ENCODE results near the gene TOB1.
"Not testable (repeated sequence)": the region's sequence is repeated elsewhere in the genome, so short reads cannot be mapped to it uniquely, and the experiment has no call there.

TOB1 gene

DNA sequence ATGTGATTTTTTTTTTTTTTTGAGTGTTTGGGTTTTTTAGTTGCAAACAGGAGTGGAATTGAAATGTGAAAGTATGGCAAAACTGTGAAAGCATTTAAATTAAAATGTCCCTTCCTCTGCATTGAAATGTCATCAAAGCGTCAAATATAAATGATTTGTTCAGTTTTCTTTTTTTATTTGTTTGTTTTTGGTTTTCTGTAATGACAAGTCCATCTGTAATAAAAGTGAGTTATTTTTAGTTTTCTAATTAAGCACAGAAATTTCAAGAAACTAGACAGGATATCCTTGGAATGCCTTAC, 1.9 kb upstream of the TOB1 start:
- DNase-seq (ENCODE audit: low read depth), result no peak

- peak; percentile 90 for DNase-seq (ENCODE audit: low read depth)
Observed at GRCh38 chr17:50867363-50868139, 1.4 kb upstream of the TOB1 start.

DNA sequence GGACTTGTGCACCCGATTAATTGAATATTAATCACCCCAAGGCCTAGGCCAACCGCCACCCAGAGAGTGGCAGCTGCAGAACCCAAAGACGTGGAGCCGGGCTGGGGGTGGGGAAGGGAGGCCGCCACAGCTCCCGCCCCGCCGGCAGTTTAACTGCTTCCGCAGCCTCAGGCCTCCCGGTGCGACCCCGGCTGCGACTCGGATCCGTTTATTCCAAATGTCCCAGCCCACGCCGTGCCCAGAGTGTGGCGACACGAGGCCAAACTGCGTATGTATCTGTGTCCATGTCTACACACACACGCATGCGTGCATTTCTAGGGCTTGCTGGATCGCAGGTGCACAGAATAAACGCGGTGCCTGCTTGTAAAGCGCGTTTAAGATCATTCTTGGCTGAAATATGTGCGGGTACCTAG, 802 bp upstream of the TOB1 start:
- peak; percentile 6 for DNase-seq (ENCODE audit: low read depth)

- DNase-seq (ENCODE audit: low read depth), result no peak
Observed at GRCh38 chr17:50865868-50866260, 290 bp downstream of the TOB1 start.

- peak; percentile 4 for DNase-seq (ENCODE audit: low read depth)
Observed at GRCh38 chr17:50865060-50865867, 890 bp downstream of the TOB1 start.

DNA sequence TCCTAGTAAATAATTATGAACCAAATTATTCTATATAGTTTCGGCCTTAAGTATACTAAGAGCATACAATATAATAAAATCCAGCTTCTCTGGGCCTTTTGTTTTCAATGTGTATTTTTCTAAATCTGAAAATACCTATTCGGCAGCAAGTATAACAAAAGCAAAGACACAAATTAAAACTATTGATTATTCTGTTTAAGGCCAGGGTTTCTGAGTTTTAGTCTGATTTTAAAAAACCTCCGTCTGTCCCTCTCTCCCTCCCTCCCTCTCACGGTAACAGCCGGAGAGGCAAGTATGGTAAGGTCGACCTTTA, 1.5 kb downstream of the TOB1 start:
- no peak for DNase-seq (ENCODE audit: low read depth)

- no peak for DNase-seq (ENCODE audit: low read depth)
Observed at GRCh38 chr17:50863931-50864330, 2.2 kb downstream of the TOB1 start.

DNA sequence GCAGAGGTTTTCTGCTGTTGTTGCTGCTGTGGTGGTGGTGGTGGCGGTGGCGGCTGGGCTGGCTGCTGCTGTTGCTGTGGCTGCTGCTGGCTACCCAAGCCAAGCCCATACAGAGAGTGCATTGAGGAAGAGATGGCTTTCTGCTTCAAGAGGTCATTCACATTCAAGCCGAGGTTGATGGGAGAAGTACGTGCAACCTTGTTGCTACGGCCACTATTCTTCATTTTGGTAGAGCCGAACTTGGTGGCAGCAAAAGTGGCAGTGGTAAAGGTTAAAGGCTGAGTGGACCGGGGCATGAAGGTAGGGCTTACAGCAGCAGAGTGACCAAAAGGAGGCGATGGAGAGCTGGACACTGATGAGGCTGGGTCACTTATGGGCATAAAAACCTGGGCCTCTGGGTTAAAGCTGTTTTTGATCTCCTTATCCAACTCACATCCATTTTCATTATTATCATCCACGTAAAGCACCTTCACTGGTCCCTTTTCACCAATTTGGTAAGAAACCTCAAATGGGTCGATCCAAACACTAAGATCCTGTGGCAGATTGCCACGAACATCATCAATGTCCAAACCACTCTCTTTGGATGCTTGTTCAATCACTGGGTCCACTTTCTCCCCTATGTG, 2.8 kb downstream of the TOB1 start:
- peak; percentile 23 for DNase-seq (ENCODE audit: low read depth)

DNA sequence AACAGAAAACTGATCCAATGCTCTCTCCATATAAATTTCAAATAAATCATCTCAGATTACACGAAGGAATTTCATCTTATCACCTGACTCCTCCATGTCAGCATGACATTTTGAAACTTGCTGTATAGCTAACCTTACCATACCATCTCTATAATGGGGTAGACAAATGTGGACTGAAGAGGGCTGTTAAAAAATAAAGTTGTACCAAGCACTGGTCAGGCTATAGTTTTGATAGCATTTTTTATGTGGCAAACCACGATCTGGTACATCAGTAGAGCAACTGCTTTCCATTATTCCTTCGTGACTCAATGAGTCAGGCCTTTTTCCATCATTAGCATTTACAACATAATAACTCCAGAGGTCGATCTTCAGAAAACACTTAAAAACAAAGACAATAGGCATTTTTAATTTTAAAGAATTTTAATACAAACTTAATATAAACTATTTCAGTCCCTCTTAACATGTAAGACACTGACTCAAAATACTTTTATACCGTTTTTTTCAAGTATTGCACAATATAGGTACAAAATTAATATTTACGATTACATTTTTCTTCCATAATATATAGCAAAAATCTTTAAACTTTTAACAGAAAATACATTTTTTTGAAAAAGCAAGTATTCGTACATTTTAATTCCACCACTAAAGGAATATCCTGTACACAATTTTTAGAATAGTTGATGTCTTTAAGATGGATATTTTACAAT, 4.2 kb downstream of the TOB1 start:
- DNase-seq (ENCODE audit: low read depth), result no peak

DNA sequence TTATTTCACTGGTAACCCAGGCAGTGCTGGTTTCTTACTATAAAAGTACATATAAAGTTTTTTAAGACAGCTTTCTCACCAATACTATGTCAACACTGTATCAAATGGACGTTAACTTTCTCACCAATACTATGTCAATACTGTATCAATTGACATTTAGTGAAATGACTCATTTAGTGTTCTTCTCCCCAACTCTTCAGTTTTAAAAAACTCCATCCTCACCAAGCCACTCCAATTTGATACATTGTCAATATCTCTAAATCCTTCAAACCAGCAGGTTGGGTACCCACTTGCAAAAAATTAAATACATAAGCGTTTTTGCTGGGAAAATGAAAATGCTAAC, 4.8 kb downstream of the TOB1 start:
- no peak for DNase-seq (ENCODE audit: low read depth)

DNA sequence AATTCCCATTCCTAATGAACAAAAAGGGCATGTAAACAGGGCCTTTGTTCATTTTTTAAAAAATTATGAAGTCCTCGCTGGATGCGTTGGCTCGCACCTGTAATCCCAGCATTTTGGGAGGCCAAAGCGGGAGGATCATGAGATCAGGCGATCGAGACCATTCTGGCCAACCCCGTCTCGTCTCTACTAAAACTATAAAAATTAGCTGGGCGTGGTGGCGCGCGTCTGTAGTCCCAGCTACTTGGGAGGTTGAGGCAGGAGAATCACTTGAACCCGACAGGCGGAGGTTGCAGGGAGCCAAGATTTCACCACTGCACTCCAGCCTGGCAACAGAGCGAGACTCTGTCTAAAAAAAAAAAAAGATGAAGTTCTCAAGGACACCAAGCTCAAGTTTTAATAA, 6.4 kb downstream of the TOB1 start:
- DNase-seq (ENCODE audit: low read depth), result not testable (repeated sequence)

DNA sequence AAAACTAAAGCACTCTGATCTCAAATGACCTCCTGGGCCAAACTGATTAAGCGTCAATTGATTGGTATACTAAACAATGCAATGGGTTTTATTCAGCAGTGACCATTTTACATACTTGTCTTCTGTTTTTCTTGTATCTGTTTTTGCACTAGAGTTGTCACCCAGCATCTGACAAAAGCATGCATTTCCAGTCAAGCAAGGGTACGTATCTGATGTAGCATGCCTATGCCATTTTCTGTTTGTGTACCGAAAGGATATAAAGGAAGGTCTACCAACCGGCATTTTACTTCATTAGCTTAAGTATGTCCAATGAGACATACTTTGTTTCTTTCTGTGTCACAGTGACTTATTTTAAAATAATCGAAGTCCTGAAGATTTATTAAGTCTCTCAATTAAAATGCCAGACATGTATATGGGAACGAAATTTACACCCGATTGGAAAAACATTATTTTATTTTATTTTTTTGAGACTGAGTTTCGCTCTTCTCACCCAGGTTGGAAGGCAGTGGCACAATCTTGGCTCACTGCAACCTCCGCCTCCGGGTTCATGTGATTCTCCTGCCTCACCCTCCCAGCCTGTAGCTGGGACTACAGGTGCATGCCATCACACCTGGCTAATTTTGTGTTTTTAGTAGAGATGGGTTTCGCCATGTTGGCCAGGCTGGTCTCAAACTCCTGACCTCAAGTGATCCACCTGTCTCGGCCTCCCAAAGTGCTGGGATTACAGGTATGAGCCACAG, 7.5 kb downstream of the TOB1 start:
- no peak for DNase-seq (ENCODE audit: low read depth)

DNA sequence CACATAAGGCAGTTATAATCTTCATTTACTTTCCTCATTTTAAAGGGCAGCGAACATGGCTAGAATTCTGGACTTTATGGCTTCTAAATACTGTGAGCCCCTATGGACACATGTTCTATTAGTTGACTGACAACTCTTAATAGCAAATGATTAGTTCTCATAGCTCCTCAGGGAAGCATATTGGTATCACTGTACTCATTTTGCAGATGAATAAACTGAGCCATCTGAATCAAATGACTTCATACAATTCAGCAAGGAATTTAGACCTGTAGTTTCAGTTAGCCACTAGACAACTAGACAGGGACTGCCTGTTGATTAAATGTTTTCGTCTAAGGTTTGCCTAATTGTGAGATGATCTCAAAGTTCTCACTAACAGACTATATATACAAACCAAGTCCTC, 9.7 kb downstream of the TOB1 start:
- DNase-seq (ENCODE audit: low read depth), result no peak

- DNase-seq (ENCODE audit: low read depth), result no peak
Observed at GRCh38 chr17:50855708-50856330, 10.3 kb downstream of the TOB1 start.

GRCh38 chr17:50853781-50854180, 12.4 kb downstream of the TOB1 start:
- DNase-seq (ENCODE audit: low read depth), result no peak

DNA sequence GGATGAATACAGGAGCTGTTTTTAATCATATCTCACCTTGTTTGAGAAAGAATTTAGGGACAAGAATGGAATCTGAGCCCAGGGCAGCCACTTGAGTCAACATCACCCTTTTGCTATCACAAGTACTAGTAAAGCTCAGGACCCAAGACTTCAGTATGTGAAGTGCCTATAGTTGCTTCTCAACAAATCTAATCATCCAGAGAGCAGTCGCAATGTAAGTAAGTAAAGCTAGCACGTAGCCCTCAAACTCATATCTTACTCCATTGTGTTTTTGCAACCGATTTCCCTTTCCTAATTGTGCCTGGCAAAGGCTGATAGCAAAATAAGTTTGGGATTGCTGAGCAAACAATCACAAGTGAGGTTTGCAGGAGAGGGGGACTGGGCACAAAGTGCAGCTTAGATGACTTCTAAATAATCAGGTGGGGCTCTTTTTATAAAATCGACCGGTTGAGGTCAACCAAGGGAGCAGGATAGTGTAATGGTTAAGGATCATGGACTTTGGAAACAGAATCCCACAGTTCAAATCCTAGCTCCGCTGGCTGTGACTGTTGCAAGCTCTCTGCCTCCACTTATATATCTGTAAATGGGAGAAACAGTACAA, 13.0 kb downstream of the TOB1 start:
- no peak for DNase-seq (ENCODE audit: low read depth)

DNA sequence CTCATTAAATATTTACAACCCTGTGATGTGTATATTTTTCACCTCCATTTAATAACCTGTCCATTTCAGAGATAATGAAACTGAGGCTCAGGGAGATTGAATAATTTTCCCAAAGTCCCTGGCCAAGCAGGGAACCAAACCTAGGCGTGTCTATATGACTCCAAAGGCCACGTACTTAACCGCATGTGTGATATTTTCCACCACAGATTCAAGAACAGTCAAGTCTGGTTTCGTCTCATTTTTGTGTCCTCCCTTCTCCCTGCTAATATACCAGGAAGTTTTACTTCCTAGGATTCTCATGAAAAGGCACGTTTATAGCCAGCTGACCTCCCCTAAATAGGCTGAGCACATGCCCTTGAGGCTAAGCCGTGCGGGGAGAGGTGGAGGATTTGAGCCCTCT, 15.5 kb downstream of the TOB1 start:
- no peak for DNase-seq (ENCODE audit: low read depth)

DNA sequence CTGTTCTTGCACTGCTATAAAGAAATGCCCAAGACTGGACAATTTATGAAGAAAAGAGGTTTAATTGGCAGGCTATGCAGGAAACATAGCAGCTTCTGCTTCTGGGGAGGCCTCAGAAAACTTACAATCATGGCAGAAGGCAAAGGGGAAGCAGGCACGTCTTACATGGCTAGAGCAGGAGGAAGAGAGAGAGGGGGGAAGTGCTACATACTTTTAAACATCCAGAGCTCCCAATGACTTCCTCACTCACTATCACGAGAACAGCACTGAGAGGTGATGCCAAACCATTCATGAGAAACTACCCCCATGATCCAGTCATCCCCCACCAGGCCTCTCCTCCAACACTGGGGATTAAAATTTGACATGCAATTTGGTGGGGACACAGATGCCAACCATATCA, 17.4 kb downstream of the TOB1 start:
- no peak for DNase-seq (ENCODE audit: low read depth)

GRCh38 chr17:50848039-50848438, 18.1 kb downstream of the TOB1 start:
- DNase-seq (ENCODE audit: low read depth), result no peak

- DNase-seq (ENCODE audit: low read depth), result no peak
Observed at GRCh38 chr17:50847566-50847965, 18.6 kb downstream of the TOB1 start.

Data from fibroblast of the conjunctiva (primary cell).